GM21619 (cell line): ENCODE data around the gene RNF212B.
"Not testable (repeated sequence)": the region's sequence is repeated elsewhere in the genome, so short reads cannot be mapped to it uniquely, and the experiment has no call there.

Experiments used
- ATAC-seq: cut with Tn5 transposase; IDR thresholded peaks from one replicate; pipeline ENCODE4 v1.9.1; 2021; ENCODE audit not compliant: unreplicated experiment

RNF212B gene

GRCh38 chr14:23237772-23238594, at the start of gene RNF212B:
TSS of gene RNF212B (plus strand) at chr14:23237936. CDS start at chr14:23240346, 2,410 bp downstream.
- peak; percentile 73 for ATAC-seq

GRCh38 chr14:23193432-23193831, 44.3 kb upstream of the RNF212B start:
- ATAC-seq, result no peak

- no peak for ATAC-seq
Measured at GRCh38 chr14:23195552-23196101, 42.1 kb upstream of the RNF212B start.

GRCh38 chr14:23196487-23196886, 41.2 kb upstream of the RNF212B start:
- ATAC-seq, result not testable (repeated sequence)

- ATAC-seq, result not testable (repeated sequence)
Measured at GRCh38 chr14:23199141-23199540, 38.6 kb upstream of the RNF212B start.

GRCh38 chr14:23202001-23202400, 35.7 kb upstream of the RNF212B start:
- no peak for ATAC-seq

- no peak for ATAC-seq
Measured at GRCh38 chr14:23206422-23207145, 31.2 kb upstream of the RNF212B start.

GRCh38 chr14:23207146-23207540, 30.6 kb upstream of the RNF212B start:
- ATAC-seq, result no peak

- ATAC-seq, result no peak
Measured at GRCh38 chr14:23208324-23208723, 29.4 kb upstream of the RNF212B start.

GRCh38 chr14:23209651-23210423, 27.9 kb upstream of the RNF212B start:
- no peak for ATAC-seq

GRCh38 chr14:23215421-23215820, 22.3 kb upstream of the RNF212B start:
- no peak for ATAC-seq

GRCh38 chr14:23217032-23218020, 20.4 kb upstream of the RNF212B start:
- ATAC-seq, result no peak

- ATAC-seq, result no peak
Measured at GRCh38 chr14:23219075-23219474, 18.7 kb upstream of the RNF212B start.

- not testable (repeated sequence) for ATAC-seq
Measured at GRCh38 chr14:23224958-23225357, 12.8 kb upstream of the RNF212B start.

- no peak for ATAC-seq
Measured at GRCh38 chr14:23227566-23227965, 10.2 kb upstream of the RNF212B start.

- ATAC-seq, result no peak
Measured at GRCh38 chr14:23228812-23229211, 8.9 kb upstream of the RNF212B start.

GRCh38 chr14:23232241-23232808, 5.4 kb upstream of the RNF212B start:
- ATAC-seq, result not testable (repeated sequence)

GRCh38 chr14:23240661-23241060, 2.9 kb downstream of the RNF212B start:
- ATAC-seq, result no peak

GRCh38 chr14:23241061-23241715, 3.5 kb downstream of the RNF212B start:
- ATAC-seq, result not testable (repeated sequence)
